WTC11 (cell line): ENCODE data around the gene ZNF710. TPM values are rescaled to one million over a fixed set of nuclear protein-coding genes. Genes with fewer than 3 reads are reported as not detected.

ENCODE experiments used
- ATAC-seq: fragments of 200-7000 bp; cut with Tn5 transposase; 2 replicates; pipeline ENCODE4 v1.10.0; 2021; ENCODE audit warnings: mild to moderate bottlenecking, moderate library complexity
- CTCF ChIA-PET: fragments of 300-600 bp; sonication (Branson Sonifier 250); formaldehyde crosslinking; loops from one replicate; lab custom pipeline; 2021; ENCODE audit warnings: antibody characterized with exemption; lab: Charles Lee
- POLR2A ChIA-PET: fragments of 350-600 bp; sonication (Branson Sonifier 250); formaldehyde crosslinking; loops from one replicate; lab custom pipeline; 2021; ENCODE audit warnings: antibody characterized with exemption; lab: Charles Lee
- DNase-seq: peaks from one replicate; pipeline ENCODE4 v3.0.0; 2021; ENCODE audit warnings: low spot score
- H3K27ac Mint-ChIP-seq: 2 replicates; pipeline ENCODE4 v1.8.0; 2021; ENCODE audit warnings: mixed read lengths
- H3K27me3 Mint-ChIP-seq: 2 replicates; pipeline ENCODE4 v1.8.0; 2021; ENCODE audit warnings: low read depth, mild to moderate bottlenecking, moderate library complexity, mixed read lengths
- H3K36me3 Mint-ChIP-seq: 2 replicates; pipeline ENCODE4 v1.8.0; 2021; ENCODE audit warnings: mixed read lengths
- H3K4me1 Mint-ChIP-seq: 2 replicates; pipeline ENCODE4 v1.8.0; 2022; ENCODE audit warnings: mixed read lengths
- H3K4me3 Mint-ChIP-seq: 2 replicates; pipeline ENCODE4 v1.8.0; 2021; ENCODE audit warnings: mild to moderate bottlenecking, moderate library complexity, mixed read lengths
- H3K9me3 Mint-ChIP-seq: 2 replicates; pipeline ENCODE4 v1.8.0; 2021; ENCODE audit warnings: mixed read lengths
- ATF1 ChIP-seq: sonication (generic); formaldehyde crosslinking; IDR thresholded peaks from 2 replicates; pipeline ENCODE4 v1.8.1; 2023; ENCODE audit warnings: mild to moderate bottlenecking, moderate library complexity, missing genetic modification reagents
- ATF3 ChIP-seq: sonication (generic); formaldehyde crosslinking; conservative IDR thresholded peaks from 2 replicates; pipeline ENCODE4 v1.8.1; 2022; ENCODE audit warnings: mild to moderate bottlenecking, missing genetic modification reagents
- FOXK1 ChIP-seq: sonication (generic); formaldehyde crosslinking; IDR thresholded peaks from 2 replicates; pipeline ENCODE4 v1.8.0; 2022; ENCODE audit warnings: mild to moderate bottlenecking, moderate library complexity, missing genetic modification reagents
- FOXP1 ChIP-seq: sonication (generic); formaldehyde crosslinking; IDR thresholded peaks from 2 replicates; pipeline ENCODE4 v1.8.0; 2022; ENCODE audit warnings: missing genetic modification reagents, mild to moderate bottlenecking, moderate library complexity, borderline replicate concordance
- FOXP4 ChIP-seq: sonication (generic); formaldehyde crosslinking; IDR thresholded peaks from 2 replicates; pipeline ENCODE4 v1.8.0; 2022; ENCODE audit warnings: mild to moderate bottlenecking, missing genetic modification reagents
- NFE2L1 ChIP-seq: sonication (generic); formaldehyde crosslinking; IDR thresholded peaks from 2 replicates; pipeline ENCODE4 v1.8.1; 2023; ENCODE audit warnings: missing genetic modification reagents
- RORB ChIP-seq: fragments of 250-450 bp; sonication (Bioruptor Pico); IDR thresholded peaks from 2 replicates; pipeline ENCODE4 v1.9.0; 2021; ENCODE audit warnings: mild to moderate bottlenecking
- SP1 ChIP-seq: sonication (generic); formaldehyde crosslinking; conservative IDR thresholded peaks from 2 replicates; pipeline ENCODE4 v1.8.1; 2022; ENCODE audit warnings: missing genetic modification reagents
- STAT6 ChIP-seq: sonication (generic); formaldehyde crosslinking; conservative IDR thresholded peaks from 2 replicates; pipeline ENCODE4 v1.8.1; 2023; ENCODE audit warnings: mild to moderate bottlenecking, low read depth, missing genetic modification reagents, moderate library complexity
- TP53 ChIP-seq: sonication (generic); formaldehyde crosslinking; IDR thresholded peaks from 2 replicates; pipeline ENCODE4 v1.8.1; 2023; ENCODE audit warnings: mild to moderate bottlenecking, missing genetic modification reagents
- ZNF138 ChIP-seq: sonication (generic); formaldehyde crosslinking; conservative IDR thresholded peaks from 2 replicates; pipeline ENCODE4 v1.8.1; 2022; ENCODE audit warnings: mild to moderate bottlenecking, moderate library complexity, missing genetic modification reagents
- ZNF425 ChIP-seq: fragments of 250-450 bp; sonication (Bioruptor Pico); conservative IDR thresholded peaks from 2 replicates; pipeline ENCODE4 v1.9.0; 2021; ENCODE audit warnings: mild to moderate bottlenecking
- total RNA-seq: library from RNA; stranded (reverse); gene quantifications from 3 replicates; pipeline ENCODE4 v1.2.3, GENCODE V29; 2021
- TF ChIP-seq, protein P1 (sequence below): fragments of 250-450 bp; sonication (Bioruptor Pico); IDR thresholded peaks from 2 replicates; pipeline ENCODE4 v2.1.2; 2022; ENCODE audit warnings: mild to moderate bottlenecking, moderate library complexity
- TF ChIP-seq, protein P2 (sequence below): sonication (generic); formaldehyde crosslinking; IDR thresholded peaks from 2 replicates; pipeline ENCODE4 v1.8.1; 2022; ENCODE audit warnings: low read depth, missing genetic modification reagents, borderline replicate concordance
- TF ChIP-seq, protein P3 (sequence below): sonication (generic); formaldehyde crosslinking; IDR thresholded peaks from 2 replicates; pipeline ENCODE4 v1.8.0; 2022; ENCODE audit warnings: mild to moderate bottlenecking, missing genetic modification reagents
- TF ChIP-seq, protein P4 (sequence below): sonication (generic); formaldehyde crosslinking; IDR thresholded peaks from 2 replicates; pipeline ENCODE4 v1.8.1; 2022; ENCODE audit warnings: missing genetic modification reagents, borderline replicate concordance
- TF ChIP-seq, protein P5 (sequence below): fragments of 200-600 bp; IDR thresholded peaks from 2 replicates; pipeline ENCODE4 v1.8.0; 2022; ENCODE audit warnings: antibody characterized with exemption

The ZNF710 gene
- total RNA-seq, 1 experiment from 2014 or later: 25.9 TPM

- H3K27ac Mint-ChIP-seq: peak overlapping the region; percentile 0
- peak overlapping the region; percentile 14; the same call in 1 of the 2 replicates for H3K4me3 Mint-ChIP-seq
- DNase-seq (peak; percentile 71), ATAC-seq (peak; percentile 84)
- POLR2A ChIA-PET: no interaction called here
- peaks cover 81% of the 10 kb centered on the region for H3K27me3 Mint-ChIP-seq
- peaks cover 7% of the 10 kb centered on the region for H3K36me3 Mint-ChIP-seq
- TF ChIP-seq FOXP1 (0 out of 2 replicates have a peak, but pooled peaks have one; percentile 40), TP53 (CRISPR knock-in tag) (no peak), FOXP4 (CRISPR knock-in tag) (peak; percentile 91; the same call in 1 of the 2 replicates), FOXK1 (CRISPR knock-in tag) (peak; percentile 60; the same call in 1 of the 2 replicates)
- CTCF ChIA-PET: interaction anchor here (1.0 to 2.4 kb wide), 2 partner anchors 11 to 70 kb away, joined by 3 to 15 read pairs; partner anchors contain the start of gene ARPIN
- H3K9me3 Mint-ChIP-seq: peaks cover 9% of the 10 kb centered on the region
- H3K4me1 Mint-ChIP-seq: peaks cover 28% of the 10 kb centered on the region
These were observed 18.6 kb upstream of the ZNF710 start for GRCh38 chr15:89982315-89983055.

GRCh38 chr15:89984001-89984400 lies 17.1 kb upstream of the ZNF710 start:
- POLR2A ChIA-PET: interaction anchor here (0.6 kb wide), 1 partner anchor 92 kb away, joined by 3 read pairs; no protein-coding TSS in a partner anchor
- H3K27ac Mint-ChIP-seq: no peak overlapping the region
- TF ChIP-seq SP1 (CRISPR knock-in tag) (no peak), ZNF425 (no peak), ATF3 (CRISPR knock-in tag) (no peak), NFE2L1 (CRISPR knock-in tag) (no peak), ATF1 (CRISPR knock-in tag) (no peak), RORB (CRISPR knock-in tag) (no peak), ZNF138 (no peak), STAT6 (no peak)
- TF ChIP-seq, protein P1, sequence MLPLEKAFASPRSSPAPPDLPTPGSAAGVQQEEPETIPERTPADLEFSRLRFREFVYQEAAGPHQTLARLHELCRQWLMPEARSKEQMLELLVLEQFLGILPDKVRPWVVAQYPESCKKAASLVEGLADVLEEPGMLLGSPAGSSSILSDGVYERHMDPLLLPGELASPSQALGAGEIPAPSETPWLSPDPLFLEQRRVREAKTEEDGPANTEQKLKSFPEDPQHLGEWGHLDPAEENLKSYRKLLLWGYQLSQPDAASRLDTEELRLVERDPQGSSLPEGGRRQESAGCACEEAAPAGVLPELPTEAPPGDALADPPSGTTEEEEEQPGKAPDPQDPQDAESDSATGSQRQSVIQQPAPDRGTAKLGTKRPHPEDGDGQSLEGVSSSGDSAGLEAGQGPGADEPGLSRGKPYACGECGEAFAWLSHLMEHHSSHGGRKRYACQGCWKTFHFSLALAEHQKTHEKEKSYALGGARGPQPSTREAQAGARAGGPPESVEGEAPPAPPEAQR (CRISPR knock-in tag): no peak
- TF ChIP-seq, protein P2, sequence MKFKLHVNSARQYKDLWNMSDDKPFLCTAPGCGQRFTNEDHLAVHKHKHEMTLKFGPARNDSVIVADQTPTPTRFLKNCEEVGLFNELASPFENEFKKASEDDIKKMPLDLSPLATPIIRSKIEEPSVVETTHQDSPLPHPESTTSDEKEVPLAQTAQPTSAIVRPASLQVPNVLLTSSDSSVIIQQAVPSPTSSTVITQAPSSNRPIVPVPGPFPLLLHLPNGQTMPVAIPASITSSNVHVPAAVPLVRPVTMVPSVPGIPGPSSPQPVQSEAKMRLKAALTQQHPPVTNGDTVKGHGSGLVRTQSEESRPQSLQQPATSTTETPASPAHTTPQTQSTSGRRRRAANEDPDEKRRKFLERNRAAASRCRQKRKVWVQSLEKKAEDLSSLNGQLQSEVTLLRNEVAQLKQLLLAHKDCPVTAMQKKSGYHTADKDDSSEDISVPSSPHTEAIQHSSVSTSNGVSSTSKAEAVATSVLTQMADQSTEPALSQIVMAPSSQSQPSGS (CRISPR knock-in tag): no peak
- TF ChIP-seq, protein P3, sequence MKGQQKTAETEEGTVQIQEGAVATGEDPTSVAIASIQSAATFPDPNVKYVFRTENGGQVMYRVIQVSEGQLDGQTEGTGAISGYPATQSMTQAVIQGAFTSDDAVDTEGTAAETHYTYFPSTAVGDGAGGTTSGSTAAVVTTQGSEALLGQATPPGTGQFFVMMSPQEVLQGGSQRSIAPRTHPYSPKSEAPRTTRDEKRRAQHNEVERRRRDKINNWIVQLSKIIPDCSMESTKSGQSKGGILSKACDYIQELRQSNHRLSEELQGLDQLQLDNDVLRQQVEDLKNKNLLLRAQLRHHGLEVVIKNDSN (CRISPR knock-in tag): no peak
- TF ChIP-seq, protein P4, sequence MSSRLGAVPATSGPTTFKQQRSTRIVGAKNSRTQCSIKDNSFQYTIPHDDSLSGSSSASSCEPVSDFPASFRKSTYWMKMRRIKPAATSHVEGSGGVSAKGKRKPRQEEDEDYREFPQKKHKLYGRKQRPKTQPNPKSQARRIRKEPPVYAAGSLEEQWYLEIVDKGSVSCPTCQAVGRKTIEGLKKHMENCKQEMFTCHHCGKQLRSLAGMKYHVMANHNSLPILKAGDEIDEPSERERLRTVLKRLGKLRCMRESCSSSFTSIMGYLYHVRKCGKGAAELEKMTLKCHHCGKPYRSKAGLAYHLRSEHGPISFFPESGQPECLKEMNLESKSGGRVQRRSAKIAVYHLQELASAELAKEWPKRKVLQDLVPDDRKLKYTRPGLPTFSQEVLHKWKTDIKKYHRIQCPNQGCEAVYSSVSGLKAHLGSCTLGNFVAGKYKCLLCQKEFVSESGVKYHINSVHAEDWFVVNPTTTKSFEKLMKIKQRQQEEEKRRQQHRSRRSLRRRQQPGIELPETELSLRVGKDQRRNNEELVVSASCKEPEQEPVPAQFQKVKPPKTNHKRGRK (CRISPR knock-in tag): no peak
- TF ChIP-seq, protein P5, sequence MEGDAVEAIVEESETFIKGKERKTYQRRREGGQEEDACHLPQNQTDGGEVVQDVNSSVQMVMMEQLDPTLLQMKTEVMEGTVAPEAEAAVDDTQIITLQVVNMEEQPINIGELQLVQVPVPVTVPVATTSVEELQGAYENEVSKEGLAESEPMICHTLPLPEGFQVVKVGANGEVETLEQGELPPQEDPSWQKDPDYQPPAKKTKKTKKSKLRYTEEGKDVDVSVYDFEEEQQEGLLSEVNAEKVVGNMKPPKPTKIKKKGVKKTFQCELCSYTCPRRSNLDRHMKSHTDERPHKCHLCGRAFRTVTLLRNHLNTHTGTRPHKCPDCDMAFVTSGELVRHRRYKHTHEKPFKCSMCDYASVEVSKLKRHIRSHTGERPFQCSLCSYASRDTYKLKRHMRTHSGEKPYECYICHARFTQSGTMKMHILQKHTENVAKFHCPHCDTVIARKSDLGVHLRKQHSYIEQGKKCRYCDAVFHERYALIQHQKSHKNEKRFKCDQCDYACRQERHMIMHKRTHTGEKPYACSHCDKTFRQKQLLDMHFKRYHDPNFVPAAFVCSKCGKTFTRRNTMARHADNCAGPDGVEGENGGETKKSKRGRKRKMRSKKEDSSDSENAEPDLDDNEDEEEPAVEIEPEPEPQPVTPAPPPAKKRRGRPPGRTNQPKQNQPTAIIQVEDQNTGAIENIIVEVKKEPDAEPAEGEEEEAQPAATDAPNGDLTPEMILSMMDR: no peak

More at GRCh38 chr15:89984001-89984400, 17.1 kb upstream of the ZNF710 start:
- CTCF ChIA-PET: no interaction called here
- H3K9me3 Mint-ChIP-seq: peaks cover 9% of the 10 kb centered on the region
- ATAC-seq (no peak), DNase-seq (no peak)
- H3K4me1 Mint-ChIP-seq: peaks cover 28% of the 10 kb centered on the region
- peaks cover 73% of the 10 kb centered on the region for H3K27me3 Mint-ChIP-seq
- H3K4me3 Mint-ChIP-seq: no peak overlapping the region
- peaks cover 6% of the 10 kb centered on the region for H3K36me3 Mint-ChIP-seq
